ENCODE data around the gene CCNF. TPM values are rescaled to one million over a fixed set of nuclear protein-coding genes. Genes with fewer than 3 reads are reported as not detected.

Gene CCNF
- total and polyA plus RNA-seq, 9 of the 15 experiments (the other 6 are each of a cell fraction or from before 2014, with no cell fraction given): 4.1 to 70.1 (median 29.5) TPM

GRCh38 chr16:2459647-2460390 is 30.6 kb downstream of the CCNF start, which contains the start of gene TEDC2 (continued):
- TF ChIP-seq, protein P1, sequence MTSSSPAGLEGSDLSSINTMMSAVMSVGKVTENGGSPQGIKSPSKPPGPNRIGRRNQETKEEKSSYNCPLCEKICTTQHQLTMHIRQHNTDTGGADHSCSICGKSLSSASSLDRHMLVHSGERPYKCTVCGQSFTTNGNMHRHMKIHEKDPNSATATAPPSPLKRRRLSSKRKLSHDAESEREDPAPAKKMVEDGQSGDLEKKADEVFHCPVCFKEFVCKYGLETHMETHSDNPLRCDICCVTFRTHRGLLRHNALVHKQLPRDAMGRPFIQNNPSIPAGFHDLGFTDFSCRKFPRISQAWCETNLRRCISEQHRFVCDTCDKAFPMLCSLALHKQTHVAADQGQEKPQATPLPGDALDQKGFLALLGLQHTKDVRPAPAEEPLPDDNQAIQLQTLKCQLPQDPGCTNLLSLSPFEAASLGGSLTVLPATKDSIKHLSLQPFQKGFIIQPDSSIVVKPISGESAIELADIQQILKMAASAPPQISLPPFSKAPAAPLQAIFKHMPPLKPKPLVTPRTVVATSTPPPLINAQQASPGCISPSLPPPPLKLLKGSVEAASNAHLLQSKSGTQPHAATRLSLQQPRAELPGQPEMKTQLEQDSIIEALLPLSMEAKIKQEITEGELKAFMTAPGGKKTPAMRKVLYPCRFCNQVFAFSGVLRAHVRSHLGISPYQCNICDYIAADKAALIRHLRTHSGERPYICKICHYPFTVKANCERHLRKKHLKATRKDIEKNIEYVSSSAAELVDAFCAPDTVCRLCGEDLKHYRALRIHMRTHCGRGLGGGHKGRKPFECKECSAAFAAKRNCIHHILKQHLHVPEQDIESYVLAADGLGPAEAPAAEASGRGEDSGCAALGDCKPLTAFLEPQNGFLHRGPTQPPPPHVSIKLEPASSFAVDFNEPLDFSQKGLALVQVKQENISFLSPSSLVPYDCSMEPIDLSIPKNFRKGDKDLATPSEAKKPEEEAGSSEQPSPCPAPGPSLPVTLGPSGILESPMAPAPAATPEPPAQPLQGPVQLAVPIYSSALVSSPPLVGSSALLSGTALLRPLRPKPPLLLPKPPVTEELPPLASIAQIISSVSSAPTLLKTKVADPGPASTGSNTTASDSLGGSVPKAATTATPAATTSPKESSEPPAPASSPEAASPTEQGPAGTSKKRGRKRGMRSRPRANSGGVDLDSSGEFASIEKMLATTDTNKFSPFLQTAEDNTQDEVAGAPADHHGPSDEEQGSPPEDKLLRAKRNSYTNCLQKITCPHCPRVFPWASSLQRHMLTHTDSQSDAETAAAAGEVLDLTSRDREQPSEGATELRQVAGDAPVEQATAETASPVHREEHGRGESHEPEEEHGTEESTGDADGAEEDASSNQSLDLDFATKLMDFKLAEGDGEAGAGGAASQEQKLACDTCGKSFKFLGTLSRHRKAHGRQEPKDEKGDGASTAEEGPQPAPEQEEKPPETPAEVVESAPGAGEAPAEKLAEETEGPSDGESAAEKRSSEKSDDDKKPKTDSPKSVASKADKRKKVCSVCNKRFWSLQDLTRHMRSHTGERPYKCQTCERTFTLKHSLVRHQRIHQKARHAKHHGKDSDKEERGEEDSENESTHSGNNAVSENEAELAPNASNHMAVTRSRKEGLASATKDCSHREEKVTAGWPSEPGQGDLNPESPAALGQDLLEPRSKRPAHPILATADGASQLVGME (CRISPR knock-in tag; IDR thresholded peaks at IDR 0.05): no peak
- TF ChIP-seq RBFOX2 (IDR thresholded peaks at IDR 0.05; ENCODE audit: low read depth, low read length) (peak; percentile 79), LCOR (CRISPR knock-in tag; IDR thresholded peaks at IDR 0.05) (peak; percentile 72), CBX2 (IDR thresholded peaks at IDR 0.05; ENCODE audit: insufficient read depth, low read length, poor library complexity, severe bottlenecking) (no peak), MYNN (IDR thresholded peaks at IDR 0.05) (peak; percentile 15; the same call in 1 of the 2 replicates), MYNN (CRISPR knock-in tag; IDR thresholded peaks at IDR 0.05) (no peak), HDAC2 (IDR thresholded peaks at IDR 0.05) (peak; percentile 59; the same call in 1 of the 2 replicates), RAD21 (CRISPR knock-in tag; conservative IDR thresholded peaks at IDR 0.05 in 1 of 2, IDR thresholded peaks at IDR 0.05 in 1 of 2) (0 out of 4 replicates have a peak, but pooled peaks have one; percentile 11 to 13), NONO (IDR thresholded peaks at IDR 0.05; ENCODE audit: low read depth in 2 of 2, low read length in 1 of 2) (no peak), RAD51 (IDR thresholded peaks at IDR 0.05; ENCODE audit: borderline replicate concordance, low read depth) (no peak), KDM5B (IDR thresholded peaks at IDR 0.05; ENCODE audit: insufficient replicate concordance, low read depth, low read length) (peak; percentile 36), SIN3B (IDR thresholded peaks at IDR 0.05; ENCODE audit: low read depth) (peak; percentile 87), XRCC4 (IDR thresholded peaks at IDR 0.05; ENCODE audit: extremely low read depth, insufficient read depth, insufficient read length) (no peak)
- TF ChIP-seq, protein P2, sequence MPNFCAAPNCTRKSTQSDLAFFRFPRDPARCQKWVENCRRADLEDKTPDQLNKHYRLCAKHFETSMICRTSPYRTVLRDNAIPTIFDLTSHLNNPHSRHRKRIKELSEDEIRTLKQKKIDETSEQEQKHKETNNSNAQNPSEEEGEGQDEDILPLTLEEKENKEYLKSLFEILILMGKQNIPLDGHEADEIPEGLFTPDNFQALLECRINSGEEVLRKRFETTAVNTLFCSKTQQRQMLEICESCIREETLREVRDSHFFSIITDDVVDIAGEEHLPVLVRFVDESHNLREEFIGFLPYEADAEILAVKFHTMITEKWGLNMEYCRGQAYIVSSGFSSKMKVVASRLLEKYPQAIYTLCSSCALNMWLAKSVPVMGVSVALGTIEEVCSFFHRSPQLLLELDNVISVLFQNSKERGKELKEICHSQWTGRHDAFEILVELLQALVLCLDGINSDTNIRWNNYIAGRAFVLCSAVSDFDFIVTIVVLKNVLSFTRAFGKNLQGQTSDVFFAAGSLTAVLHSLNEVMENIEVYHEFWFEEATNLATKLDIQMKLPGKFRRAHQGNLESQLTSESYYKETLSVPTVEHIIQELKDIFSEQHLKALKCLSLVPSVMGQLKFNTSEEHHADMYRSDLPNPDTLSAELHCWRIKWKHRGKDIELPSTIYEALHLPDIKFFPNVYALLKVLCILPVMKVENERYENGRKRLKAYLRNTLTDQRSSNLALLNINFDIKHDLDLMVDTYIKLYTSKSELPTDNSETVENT (CRISPR knock-in tag; IDR thresholded peaks at IDR 0.05): no peak

Data from K562 (cell line).